ENCODE results near the gene IGFBP4.
"Not testable (repeated sequence)": the region's sequence is repeated elsewhere in the genome, so short reads cannot be mapped to it uniquely, and the experiment has no call there.

The IGFBP4 gene

DNA sequence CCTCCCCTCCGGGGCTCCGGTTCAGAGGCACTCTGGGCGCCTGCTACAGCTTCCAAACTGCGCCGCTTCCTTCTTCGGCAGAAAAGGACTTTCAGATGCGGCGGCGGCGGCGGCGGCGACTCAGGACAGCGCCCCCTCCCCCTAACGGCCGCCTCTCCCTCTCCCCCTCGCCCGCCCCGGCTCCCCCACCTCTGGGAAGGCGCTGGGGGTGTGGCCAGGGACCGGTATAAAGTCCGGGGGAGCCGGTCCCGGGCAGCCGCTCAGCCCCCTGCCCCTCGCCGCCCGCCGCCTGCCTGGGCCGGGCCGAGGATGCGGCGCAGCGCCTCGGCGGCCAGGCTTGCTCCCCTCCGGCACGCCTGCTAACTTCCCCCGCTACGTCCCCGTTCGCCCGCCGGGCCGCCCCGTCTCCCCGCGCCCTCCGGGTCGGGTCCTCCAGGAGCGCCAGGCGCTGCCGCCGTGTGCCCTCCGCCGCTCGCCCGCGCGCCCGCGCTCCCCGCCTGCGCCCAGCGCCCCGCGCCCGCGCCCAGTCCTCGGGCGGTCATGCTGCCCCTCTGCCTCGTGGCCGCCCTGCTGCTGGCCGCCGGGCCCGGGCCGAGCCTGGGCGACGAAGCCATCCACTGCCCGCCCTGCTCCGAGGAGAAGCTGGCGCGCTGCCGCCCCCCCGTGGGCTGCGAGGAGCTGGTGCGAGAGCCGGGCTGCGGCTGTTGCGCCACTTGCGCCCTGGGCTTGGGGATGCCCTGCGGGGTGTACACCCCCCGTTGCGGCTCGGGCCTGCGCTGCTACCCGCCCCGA, at the start of gene IGFBP4:
TSS of gene IGFBP4 (plus strand) at position 255 of the 792 bp plus-strand sequence. CDS start at position 541, 286 bp downstream.
- peak; percentile 72 for DNase-seq

GRCh38 chr17:40399185-40399584, 44.1 kb upstream of the IGFBP4 start:
- peak; percentile 51 for DNase-seq

DNA sequence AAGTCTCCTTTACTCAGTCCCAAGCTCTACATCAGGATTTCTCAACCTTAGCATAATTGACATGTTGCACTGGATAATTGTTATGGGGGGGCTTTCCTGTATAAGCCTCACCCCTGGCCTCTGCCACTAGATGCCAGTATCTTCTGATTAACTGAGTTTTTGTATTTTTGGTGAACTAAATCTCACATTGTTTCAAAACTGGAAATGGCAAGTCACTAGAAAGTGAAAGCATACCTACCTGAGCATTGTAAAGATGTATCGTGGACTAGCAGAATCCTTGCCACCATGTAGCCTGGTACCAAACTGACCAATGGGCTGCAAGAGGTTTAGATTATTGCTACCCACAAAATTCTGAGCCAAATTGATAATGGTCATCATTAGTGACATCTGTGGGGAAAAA, 40.6 kb upstream of the IGFBP4 start:
- DNase-seq = peak; percentile 20

GRCh38 chr17:40404003-40404402, 39.2 kb upstream of the IGFBP4 start:
- no peak for DNase-seq

GRCh38 chr17:40407460-40407859, 35.8 kb upstream of the IGFBP4 start:
- DNase-seq = no peak

- not testable (repeated sequence) for DNase-seq
These were observed 33.7 kb upstream of the IGFBP4 start for GRCh38 chr17:40409540-40409939.

DNA sequence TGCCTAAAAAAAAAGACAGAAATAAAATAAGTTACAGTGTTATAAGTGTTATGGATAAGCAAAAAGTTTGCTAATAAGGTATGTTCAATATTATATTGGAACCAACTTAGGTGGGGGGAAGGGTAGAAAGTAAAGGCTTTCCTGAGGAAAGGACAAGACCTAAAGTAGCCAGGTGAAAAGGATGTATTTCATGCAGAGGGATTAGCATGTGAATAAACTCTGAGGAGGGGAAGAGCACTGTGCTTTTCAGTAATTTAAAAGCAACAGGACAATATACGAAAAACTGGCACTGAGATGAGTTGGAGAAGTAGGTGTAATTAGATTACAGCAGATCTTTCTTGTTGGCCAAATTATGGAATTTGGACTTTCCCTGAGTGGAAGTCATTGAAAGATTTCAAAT, 33.2 kb upstream of the IGFBP4 start:
- no peak for DNase-seq

GRCh38 chr17:40411821-40412220, 31.4 kb upstream of the IGFBP4 start:
- no peak for DNase-seq

- DNase-seq = no peak
These were observed 30.4 kb upstream of the IGFBP4 start for GRCh38 chr17:40412880-40413279.

DNA sequence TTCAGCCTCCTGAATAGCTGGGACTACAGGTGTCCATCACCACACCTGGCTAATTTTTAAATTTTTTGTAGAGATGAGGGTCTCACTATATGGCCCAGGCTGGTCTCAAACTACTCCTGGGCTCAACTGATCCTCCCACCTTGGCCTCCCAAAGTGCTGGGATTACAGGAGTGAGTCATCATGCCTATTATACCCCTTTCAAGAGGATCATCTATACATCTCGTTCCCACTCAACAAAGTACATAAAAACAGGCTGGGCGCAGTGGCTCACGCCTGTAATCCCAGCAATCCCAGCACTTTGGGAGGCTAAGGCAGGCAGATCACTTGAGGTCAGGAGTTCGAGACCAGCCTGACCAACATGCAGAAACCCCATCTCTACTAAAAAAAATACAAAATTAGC, 28.9 kb upstream of the IGFBP4 start:
- not testable (repeated sequence) for DNase-seq

- peak; percentile 68 for DNase-seq
These were observed 27.9 kb upstream of the IGFBP4 start for GRCh38 chr17:40415390-40415789.

- no peak for DNase-seq
These were observed 26.6 kb upstream of the IGFBP4 start for GRCh38 chr17:40416671-40417070.

- DNase-seq = no peak
These were observed 26.0 kb upstream of the IGFBP4 start for GRCh38 chr17:40417258-40417608.

- peak; percentile 99 for DNase-seq
These were observed 25.4 kb upstream of the IGFBP4 start, which contains the start of gene TOP2A for GRCh38 chr17:40417609-40418427. Gene TOP2A, minus strand, starts transcription at chr17:40417896. Its CDS starts 105 bp downstream, at chr17:40417791.

DNA sequence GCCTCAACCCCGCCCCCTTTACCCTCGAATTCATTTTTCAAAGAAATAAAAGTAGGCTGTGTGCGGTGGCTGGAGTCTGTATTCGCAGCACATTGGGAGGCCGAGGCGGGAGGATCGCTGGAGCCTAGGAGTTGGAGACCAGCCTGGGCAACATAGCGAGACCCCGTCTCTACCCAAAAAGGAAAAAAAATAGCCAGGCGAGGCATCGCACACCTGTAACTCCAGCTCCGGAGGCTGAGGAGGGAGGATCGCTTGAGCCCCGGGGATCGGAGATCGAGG, 24.9 kb upstream of the IGFBP4 start:
- no peak for DNase-seq

GRCh38 chr17:40419559-40420331, 23.5 kb upstream of the IGFBP4 start:
- DNase-seq = no peak

GRCh38 chr17:40422990-40423633, 20.1 kb upstream of the IGFBP4 start:
- no peak for DNase-seq

DNA sequence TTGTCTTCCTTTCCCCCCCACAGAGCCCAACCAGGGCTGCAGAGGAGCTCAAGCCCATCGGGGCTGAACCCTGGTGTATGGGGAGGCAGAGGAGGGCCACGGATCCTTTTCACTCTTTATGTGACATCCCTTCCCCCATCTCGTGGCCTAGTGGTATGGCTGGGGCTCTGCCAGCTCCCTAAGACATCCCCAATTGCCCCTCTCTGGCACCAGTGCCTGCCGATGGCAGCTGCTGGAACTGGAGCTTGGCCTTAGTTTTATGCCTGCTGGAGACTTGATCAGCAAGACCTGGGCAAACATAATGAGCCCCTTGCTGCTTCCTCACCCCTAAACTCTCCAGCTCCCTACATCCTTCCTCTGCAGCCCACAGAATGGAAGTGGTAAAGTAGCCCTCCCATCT, 17.5 kb upstream of the IGFBP4 start:
- no peak for DNase-seq

DNA sequence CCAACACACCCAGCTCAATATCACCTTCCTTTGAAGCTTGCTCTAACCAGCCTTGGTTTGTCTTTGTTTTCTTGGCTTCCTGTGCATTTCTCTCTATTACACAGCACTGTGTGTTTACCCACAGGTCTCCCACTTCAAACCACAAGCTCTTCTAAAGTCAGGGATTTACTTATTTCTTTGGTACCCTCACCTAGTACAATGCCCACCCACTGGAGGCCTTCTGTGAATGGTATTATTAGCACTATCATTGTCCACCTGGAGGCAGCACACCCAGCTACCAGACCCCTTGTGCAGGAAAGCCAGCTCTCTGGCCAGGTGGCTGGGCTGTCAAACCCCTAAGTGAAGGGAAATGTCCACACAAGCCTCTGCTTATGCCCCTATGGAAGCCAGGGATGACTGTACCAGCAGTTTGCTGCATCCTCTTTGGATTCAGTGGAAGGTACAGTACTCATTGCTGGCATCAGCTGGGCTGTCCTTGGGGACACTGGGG, 16.2 kb upstream of the IGFBP4 start:
- peak; percentile 31 for DNase-seq

GRCh38 chr17:40430272-40431230, 12.7 kb upstream of the IGFBP4 start:
- no peak for DNase-seq

- DNase-seq = no peak
These were observed 12.0 kb upstream of the IGFBP4 start for GRCh38 chr17:40431231-40431602.
